Naive thymus-derived CD4-positive, alpha-beta T cell (primary cell): ENCODE results near the gene SNX1. TPM values are rescaled to one million over a fixed set of nuclear protein-coding genes. Genes with fewer than 3 reads are reported as not detected.
A peak's percentile ranks its signal among the peaks of the same experiment; 100 is the strongest.

Experiments
- ATAC-seq: fragments of 150-1000 bp; cut with Tn5 transposase; 2 replicates; pipeline ENCODE4 v1.10.0; 2021; ENCODE audit warnings: mild to moderate bottlenecking, moderate library complexity
- CTCF ChIA-PET: fragments of 350-600 bp; sonication (Branson Sonifier 250); formaldehyde crosslinking; loops from one replicate; lab custom pipeline; 2021; ENCODE audit warnings: antibody characterized with exemption; lab: Charles Lee
- POLR2A ChIA-PET: fragments of 350-600 bp; sonication (Branson Sonifier 250); formaldehyde crosslinking; loops from one replicate; lab custom pipeline; 2021; ENCODE audit warnings: antibody characterized with exemption, inconsistent platforms; lab: Charles Lee
- DNase-seq, 9 donors: peaks; one replicate each; pipeline versions ENCODE4 v3.0.0 to v3.0.0-alpha.2; 2020 to 2022; ENCODE audit warnings: mixed read lengths in 1 of 9
- H3K27ac ChIP-seq: one replicate; pipeline ENCODE4 v1.7.0; 2013; ENCODE audit warnings: mild to moderate bottlenecking, low read depth, low read length, moderate library complexity
- H3K27me3 ChIP-seq, 2 donors: one replicate each; pipeline ENCODE4 v1.7.0; 2013; ENCODE audit warnings: low read length in 2 of 2, mild to moderate bottlenecking in 2 of 2, moderate library complexity in 2 of 2; ENCODE audit not compliant: control insufficient read depth in 2 of 2, insufficient read depth in 2 of 2
- H3K36me3 ChIP-seq, 3 experiments: 1 replicate in 2 of 3; 2 replicates in 1 of 3; pipeline ENCODE4 v1.7.0; 2013; ENCODE audit warnings: low read length in 3 of 3, mild to moderate bottlenecking in 3 of 3, moderate library complexity in 1 of 3; ENCODE audit not compliant: insufficient read depth in 3 of 3, control insufficient read depth in 2 of 3
- H3K4me1 ChIP-seq, 2 donors: one replicate each; pipeline ENCODE4 v1.7.0; 2013; ENCODE audit warnings: low read length in 2 of 2, mild to moderate bottlenecking in 2 of 2, moderate library complexity in 1 of 2; ENCODE audit not compliant: control insufficient read depth in 2 of 2, insufficient read depth in 2 of 2
- H3K4me3 ChIP-seq: 2 replicates; pipeline ENCODE4 v1.7.0; 2013; ENCODE audit warnings: mild to moderate bottlenecking, low read length
- H3K9me3 ChIP-seq, 3 experiments: 1 replicate in 2 of 3; 2 replicates in 1 of 3; pipeline ENCODE4 v1.7.0; 2013; ENCODE audit warnings: low read length in 3 of 3; ENCODE audit not compliant: control insufficient read depth in 2 of 3
- H3K27ac Mint-ChIP-seq, 9 donors: one replicate each; pipeline ENCODE4 v1.8.0; 2020 to 2022; ENCODE audit warnings: mixed read lengths in 9 of 9, mild to moderate bottlenecking in 8 of 9, moderate library complexity in 5 of 9, inconsistent platforms in 2 of 9
- H3K27me3 Mint-ChIP-seq, 5 donors: one replicate each; pipeline ENCODE4 v1.8.0; 2021 to 2022; ENCODE audit warnings: mixed read lengths in 5 of 5, mild to moderate bottlenecking in 1 of 5
- H3K36me3 Mint-ChIP-seq, 5 donors: one replicate each; pipeline ENCODE4 v1.8.0; 2020 to 2022; ENCODE audit warnings: mixed read lengths in 5 of 5, mild to moderate bottlenecking in 3 of 5, inconsistent platforms in 1 of 5
- H3K4me1 Mint-ChIP-seq, 7 donors: one replicate each; pipeline ENCODE4 v1.8.0; 2020 to 2022; ENCODE audit warnings: mixed read lengths in 7 of 7, mild to moderate bottlenecking in 3 of 7, inconsistent platforms in 1 of 7
- H3K4me3 Mint-ChIP-seq, 10 donors: one replicate each; pipeline ENCODE4 v1.8.0; 2020 to 2022; ENCODE audit warnings: mild to moderate bottlenecking in 10 of 10, mixed read lengths in 10 of 10, moderate library complexity in 6 of 10, inconsistent platforms in 2 of 10
- H3K9me3 Mint-ChIP-seq, 11 donors: one replicate each; pipeline ENCODE4 v1.8.0; 2020 to 2022; ENCODE audit warnings: mixed read lengths in 11 of 11, mild to moderate bottlenecking in 4 of 11, inconsistent platforms in 1 of 11, moderate library complexity in 1 of 11
- intact Hi-C, 2 donors: fragments of 100-400 bp; cut with micrococcal nuclease; formaldehyde crosslinking; loops; one replicate each; pipeline ENCODE4 v1.15.1; 2023
- polyA plus RNA-seq, 2 donors: library from polyadenylated mRNA; unstranded; fragments of 300-500 nt; fragmentation: Illumina TruSeq; gene quantifications; one replicate each; pipeline ENCODE4 v1.2.3, GENCODE V29; 2021
- total RNA-seq, 6 experiments: library from RNA in 5 of 6; stranded (reverse) in 5 of 6; gene quantifications; 1 replicate in 5 of 6; 2 replicates in 1 of 6; pipeline ENCODE4 v1.2.3 and lab custom pipeline; 2021 to 2026

Gene SNX1
- total and polyA plus RNA-seq, 7 experiments from 2014 or later: 61.3 to 161 (median 120) TPM

- peaks cover 17 to 37% (median 32%) of the 10 kb centered on the region in 7 donors for H3K4me1 Mint-ChIP-seq
- peak overlapping the region in 8 of 10 donors; percentile 9 to 62 (median 50) for H3K4me3 Mint-ChIP-seq
- Histone ChIP-seq H3K4me1 (peaks cover 8 to 21% of the 10 kb centered on the region in 2 donors), H3K36me3 (peaks cover 0 to 9% (median 0%) of the 10 kb centered on the region in 3 experiments), H3K4me3 (no peak overlapping the region), H3K27me3 (peaks cover 0 to 4% of the 10 kb centered on the region in 2 donors), H3K27ac (no peak overlapping the region), H3K9me3 (no peaks in the 10 kb centered on the region)
- ATAC-seq: no peak
- H3K36me3 Mint-ChIP-seq: peaks cover 0 to 9% (median 0%) of the 10 kb centered on the region in 5 donors
- H3K27ac Mint-ChIP-seq: peak overlapping the region in 5 of 9 donors; percentile 12 to 82 (median 66)
- H3K27me3 Mint-ChIP-seq: peaks cover 0 to 16% (median 8%) of the 10 kb centered on the region in 5 donors
- H3K9me3 Mint-ChIP-seq: no peaks in the 10 kb centered on the region
- intact Hi-C loops: no loop called here
- ChIA-PET POLR2A (interaction anchor here (6.0 kb wide), 1 partner anchor 13 kb away, joined by 55 read pairs; the partner anchor contains the start of gene PPIB), CTCF (no interaction called here)
- no peak for DNase-seq
Measured at GRCh38 chr15:64149424-64149823, 53.6 kb downstream of the SNX1 start.

GRCh38 chr15:64149893-64150578 lies 54.3 kb downstream of the SNX1 start:
- no peaks in the 10 kb centered on the region for H3K9me3 ChIP-seq
- Mint-ChIP-seq H3K9me3 (no peaks in the 10 kb centered on the region), H3K4me3 (peak overlapping the region in 7 of 10 donors; percentile 9 to 53 (median 29)), H3K4me1 (peaks cover 17 to 37% (median 32%) of the 10 kb centered on the region in 7 donors), H3K27me3 (peaks cover 0 to 16% (median 8%) of the 10 kb centered on the region in 5 donors), H3K36me3 (peaks cover 0 to 10% (median 0%) of the 10 kb centered on the region in 5 donors), H3K27ac (peak overlapping the region in 5 of 9 donors; percentile 12 to 82 (median 66))
- no peak for DNase-seq
- intact Hi-C loops: loop anchor here (5.0 to 10.0 kb wide), 5 partner anchors 38 to 677 kb away; partner anchors contain the start of genes HERC1 (in 2 of the 2) and PIF1 (in 1 of the 2)
- POLR2A ChIA-PET: interaction anchor here (0.6 to 6.0 kb wide), 2 partner anchors 12 to 453 kb away, joined by 3 to 55 read pairs; partner anchors contain the start of gene PPIB
- H3K4me1 ChIP-seq: peaks cover 8 to 21% of the 10 kb centered on the region in 2 donors
- CTCF ChIA-PET: interaction anchor here (0.6 kb wide), 1 partner anchor 539 kb away, joined by 3 read pairs; no protein-coding TSS in a partner anchor
- ATAC-seq: no peak
- peaks cover 0 to 4% of the 10 kb centered on the region in 2 donors for H3K27me3 ChIP-seq
- H3K4me3 ChIP-seq: no peak overlapping the region
- peaks cover 0 to 12% (median 0%) of the 10 kb centered on the region in 3 experiments for H3K36me3 ChIP-seq
- H3K27ac ChIP-seq: no peak overlapping the region

- Mint-ChIP-seq H3K9me3 (no peaks in the 10 kb centered on the region), H3K4me1 (peaks cover 18 to 37% (median 32%) of the 10 kb centered on the region in 7 donors), H3K27ac (peak within 1 kb of the TSS in 3 of 9 donors; percentile 9 to 31 (median 23)), H3K4me3 (peak within 1 kb of the TSS; percentile 70 to 82 (median 75)), H3K36me3 (peaks cover 0 to 15% (median 0%) of the 10 kb centered on the region in 5 donors), H3K27me3 (peaks cover 0 to 16% (median 8%) of the 10 kb centered on the region in 5 donors)
- peak within 1 kb of the TSS; percentile 33 for H3K4me3 ChIP-seq
- ATAC-seq (peak; percentile 6), DNase-seq (peak in 8 of 9 donors; percentile 22 to 46 (median 32))
- peaks cover 5 to 31% (median 9%) of the 10 kb centered on the region in 3 experiments for H3K36me3 ChIP-seq
- no peaks in the 10 kb centered on the region for H3K9me3 ChIP-seq
- peak within 1 kb of the TSS; percentile 18 for H3K27ac ChIP-seq
- CTCF ChIA-PET: interaction anchor here (1.5 to 3.4 kb wide), 2 partner anchors 11 to 48 kb away, joined by 3 to 11 read pairs; partner anchors contain the start of gene PPIB
- intact Hi-C loops: loop anchor here (2.0 to 10.0 kb wide), 7 partner anchors 15 to 675 kb away; partner anchors contain the start of genes HERC1 (in 2 of the 2), PIF1 (in 1 of the 2) and SNX1 (in 1 of the 2)
- peaks cover 8 to 21% of the 10 kb centered on the region in 2 donors for H3K4me1 ChIP-seq
- H3K27me3 ChIP-seq: peaks cover 0 to 4% of the 10 kb centered on the region in 2 donors
- POLR2A ChIA-PET: interaction anchor here (6.0 kb wide), 1 partner anchor 10 kb away, joined by 55 read pairs; the partner anchor contains the start of gene PPIB
Measured at GRCh38 chr15:64151727-64152506, 56.1 kb downstream of the SNX1 start, which contains the start of gene SNX22. SNX22 (plus strand) TSS chr15:64151731; CDS start chr15:64151776, 45 bp downstream.

- Mint-ChIP-seq H3K27me3 (peaks cover 0 to 16% (median 8%) of the 10 kb centered on the region in 5 donors), H3K27ac (peak overlapping the region in 4 of 9 donors; percentile 9 to 31 (median 24)), H3K36me3 (peaks cover 0 to 17% (median 7%) of the 10 kb centered on the region in 5 donors), H3K4me1 (peaks cover 21 to 42% (median 32%) of the 10 kb centered on the region in 7 donors), H3K4me3 (peak overlapping the region; percentile 14 to 82 (median 69)), H3K9me3 (no peaks in the 10 kb centered on the region)
- Histone ChIP-seq H3K9me3 (no peaks in the 10 kb centered on the region), H3K36me3 (peaks cover 5 to 39% (median 9%) of the 10 kb centered on the region in 3 experiments), H3K27me3 (peaks cover 0 to 4% of the 10 kb centered on the region in 2 donors), H3K4me1 (peaks cover 8 to 21% of the 10 kb centered on the region in 2 donors), H3K27ac (peak overlapping the region; percentile 18), H3K4me3 (peak overlapping the region; percentile 34)
- ChIA-PET POLR2A (interaction anchor here (0.6 to 6.0 kb wide), 3 partner anchors 10 to 237 kb away, joined by 3 to 55 read pairs (median 4); partner anchors contain the start of gene PPIB), CTCF (interaction anchor here (0.6 to 3.4 kb wide), 6 partner anchors 8 to 625 kb away, joined by 3 to 11 read pairs (median 4); partner anchors contain the start of gene PPIB)
- DNase-seq (peak in 3 of 9 donors; percentile 14 to 20 (median 18)), ATAC-seq (no peak)
- intact Hi-C loops: loop anchor here (1.0 to 10.0 kb wide), 10 partner anchors 11 to 675 kb away; partner anchors contain the start of genes HERC1 (in 2 of the 2), PPIB (in 2 of the 2), PIF1 (in 1 of the 2) and SNX1 (in 1 of the 2)
Measured at GRCh38 chr15:64152507-64153387, 57.0 kb downstream of the SNX1 start.
